SK-N-MC (cell line): ENCODE results near the gene CFAP20DC.
"Not testable (repeated sequence)": the region's sequence is repeated elsewhere in the genome, so short reads cannot be mapped to it uniquely, and the experiment has no call there.

ENCODE experiments used
- EZH2 ChIP-seq: fragments of 200-600 bp; sonication (generic); IDR thresholded peaks from one replicate; pipeline ENCODE4 v1.6.1; 2017; ENCODE audit warnings: antibody characterized with exemption
- POLR2AphosphoS5 ChIP-seq: IDR thresholded peaks from 2 replicates; pipeline ENCODE4 v1.6.1; 2012; ENCODE audit warnings: mild to moderate bottlenecking, low read depth, low read length, borderline replicate concordance

- not testable (repeated sequence) for TF ChIP-seq POLR2AphosphoS5, EZH2
These were observed 82.0 kb downstream of the CFAP20DC start for GRCh38 chr3:58967866-58968265.
